ENCODE measurements around the gene LSMEM2. TPM values are rescaled to one million over a fixed set of nuclear protein-coding genes. Genes with fewer than 3 reads are reported as not detected.

LSMEM2 gene
- total and polyA plus RNA-seq, 2 of the 8 experiments (the other 6 are each of a cell fraction or from before 2014, with no cell fraction given), result 0.58 to 0.68 TPM

GRCh38 chr3:50278880-50279224, at the start of gene LSMEM2 (continued):
- TF ChIP-seq POLR2AphosphoS5 (IDR thresholded peaks at IDR 0.05; ENCODE audit: low read depth, low read length), result no peak
- no peak for TF ChIP-seq BRCA1 (IDR thresholded peaks at IDR 0.05; ENCODE audit: low read depth, low read length)
- no peak for TF ChIP-seq HDAC2 (IDR thresholded peaks at IDR 0.05; ENCODE audit: borderline replicate concordance in 1 of 2, low read depth in 2 of 2, low read length in 2 of 2)
- no peak for TF ChIP-seq BACH1 (IDR thresholded peaks at IDR 0.05; ENCODE audit: low read length)
- no peak for TF ChIP-seq GTF2F1 (IDR thresholded peaks at IDR 0.05; ENCODE audit: borderline replicate concordance, low read depth, low read length)
- no peak for TF ChIP-seq SP1 (IDR thresholded peaks at IDR 0.05; ENCODE audit: low read depth, low read length)
- TF ChIP-seq USF2 (IDR thresholded peaks at IDR 0.05; ENCODE audit: low read length), result no peak
